GM19438 (cell line): ENCODE data around the gene FAAP20.

Source experiments
- ATAC-seq: cut with Tn5 transposase; IDR thresholded peaks from one replicate; pipeline ENCODE4 v1.9.1; 2021; ENCODE audit warnings: low read depth; ENCODE audit not compliant: unreplicated experiment

The FAAP20 gene

GRCh38 chr1:2197707-2198165 is 3.2 kb upstream of the FAAP20 start:
- ATAC-seq, result no peak

- no peak for ATAC-seq
Observed at GRCh38 chr1:2196901-2197638, 2.5 kb upstream of the FAAP20 start.

GRCh38 chr1:2195785-2196184 is 1.2 kb upstream of the FAAP20 start:
- ATAC-seq, result no peak

GRCh38 chr1:2194898-2195673 is 514 bp upstream of the FAAP20 start:
- ATAC-seq, result peak; percentile 66

- ATAC-seq, result no peak
Observed at GRCh38 chr1:2193514-2194281, 874 bp downstream of the FAAP20 start.

- ATAC-seq, result no peak
Observed at GRCh38 chr1:2192031-2192995, 2.3 kb downstream of the FAAP20 start.

GRCh38 chr1:2190491-2190976 is 4.0 kb downstream of the FAAP20 start:
- ATAC-seq, result no peak

GRCh38 chr1:2189459-2190425 is 4.8 kb downstream of the FAAP20 start:
- peak; percentile 76 for ATAC-seq

GRCh38 chr1:2188336-2188735 is 6.2 kb downstream of the FAAP20 start:
- no peak for ATAC-seq

GRCh38 chr1:2187619-2188018 is 7.0 kb downstream of the FAAP20 start:
- ATAC-seq, result no peak

GRCh38 chr1:2186901-2187300 is 7.7 kb downstream of the FAAP20 start:
- ATAC-seq, result no peak

GRCh38 chr1:2185880-2186855 is 8.4 kb downstream of the FAAP20 start:
- ATAC-seq, result no peak

- ATAC-seq, result no peak
Observed at GRCh38 chr1:2184934-2185333, 9.6 kb downstream of the FAAP20 start.

GRCh38 chr1:2184531-2184930 is 10.0 kb downstream of the FAAP20 start:
- ATAC-seq, result no peak

GRCh38 chr1:2183937-2184334 is 10.6 kb downstream of the FAAP20 start:
- no peak for ATAC-seq

GRCh38 chr1:2182376-2182775 is 12.2 kb downstream of the FAAP20 start:
- ATAC-seq, result no peak

- no peak for ATAC-seq
Observed at GRCh38 chr1:2181752-2182151, 12.8 kb downstream of the FAAP20 start.

GRCh38 chr1:2181271-2181670 is 13.3 kb downstream of the FAAP20 start:
- no peak for ATAC-seq
